WTC11 (cell line): ENCODE measurements around the gene COL6A3. TPM values are rescaled to one million over a fixed set of nuclear protein-coding genes. Genes with fewer than 3 reads are reported as not detected.

Source experiments
- ATAC-seq: fragments of 200-7000 bp; cut with Tn5 transposase; 2 replicates; pipeline ENCODE4 v1.10.0; 2021; ENCODE audit warnings: mild to moderate bottlenecking, moderate library complexity
- CTCF ChIA-PET: fragments of 300-600 bp; sonication (Branson Sonifier 250); formaldehyde crosslinking; loops from one replicate; lab custom pipeline; 2021; ENCODE audit warnings: antibody characterized with exemption; lab: Charles Lee
- POLR2A ChIA-PET: fragments of 350-600 bp; sonication (Branson Sonifier 250); formaldehyde crosslinking; loops from one replicate; lab custom pipeline; 2021; ENCODE audit warnings: antibody characterized with exemption; lab: Charles Lee
- DNase-seq: peaks from one replicate; pipeline ENCODE4 v3.0.0; 2021; ENCODE audit warnings: low spot score
- H3K27ac Mint-ChIP-seq: 2 replicates; pipeline ENCODE4 v1.8.0; 2021; ENCODE audit warnings: mixed read lengths
- H3K27me3 Mint-ChIP-seq: 2 replicates; pipeline ENCODE4 v1.8.0; 2021; ENCODE audit warnings: low read depth, mild to moderate bottlenecking, moderate library complexity, mixed read lengths
- H3K36me3 Mint-ChIP-seq: 2 replicates; pipeline ENCODE4 v1.8.0; 2021; ENCODE audit warnings: mixed read lengths
- H3K4me1 Mint-ChIP-seq: 2 replicates; pipeline ENCODE4 v1.8.0; 2022; ENCODE audit warnings: mixed read lengths
- H3K4me3 Mint-ChIP-seq: 2 replicates; pipeline ENCODE4 v1.8.0; 2021; ENCODE audit warnings: mild to moderate bottlenecking, moderate library complexity, mixed read lengths
- H3K9me3 Mint-ChIP-seq: 2 replicates; pipeline ENCODE4 v1.8.0; 2021; ENCODE audit warnings: mixed read lengths
- ATF1 ChIP-seq: sonication (generic); formaldehyde crosslinking; IDR thresholded peaks from 2 replicates; pipeline ENCODE4 v1.8.1; 2023; ENCODE audit warnings: mild to moderate bottlenecking, moderate library complexity, missing genetic modification reagents
- CREB1 ChIP-seq: sonication (generic); formaldehyde crosslinking; IDR thresholded peaks from 2 replicates; pipeline ENCODE4 v1.8.0; 2023; ENCODE audit warnings: mild to moderate bottlenecking, missing genetic modification reagents
- CREM ChIP-seq: sonication (generic); formaldehyde crosslinking; IDR thresholded peaks from 2 replicates; pipeline ENCODE4 v1.8.1; 2022; ENCODE audit warnings: mild to moderate bottlenecking, missing genetic modification reagents, moderate library complexity
- FOXK1 ChIP-seq: sonication (generic); formaldehyde crosslinking; IDR thresholded peaks from 2 replicates; pipeline ENCODE4 v1.8.0; 2022; ENCODE audit warnings: mild to moderate bottlenecking, moderate library complexity, missing genetic modification reagents
- GABPB1 ChIP-seq: sonication (generic); formaldehyde crosslinking; IDR thresholded peaks from 2 replicates; pipeline ENCODE4 v1.8.1; 2023; ENCODE audit warnings: mild to moderate bottlenecking, missing genetic modification reagents
- GTF2I ChIP-seq: fragments of 250-450 bp; sonication (Bioruptor Pico); conservative IDR thresholded peaks from 2 replicates; pipeline ENCODE4 v1.4.0; 2021; ENCODE audit warnings: mild to moderate bottlenecking
- KAT7 ChIP-seq: sonication (generic); formaldehyde crosslinking; IDR thresholded peaks from 2 replicates; pipeline ENCODE4 v1.8.1; 2023; ENCODE audit warnings: missing genetic modification reagents, mild to moderate bottlenecking, borderline replicate concordance
- MXD4 ChIP-seq: fragments of 250-450 bp; sonication (Bioruptor Pico); IDR thresholded peaks from 2 replicates; pipeline ENCODE4 v1.8.0; 2021; ENCODE audit warnings: mild to moderate bottlenecking, moderate library complexity, borderline replicate concordance
- NFATC4 ChIP-seq: fragments of 250-450 bp; sonication (Bioruptor Pico); IDR thresholded peaks from 2 replicates; pipeline ENCODE4 v1.9.0; 2021; ENCODE audit warnings: mild to moderate bottlenecking
- NFYB ChIP-seq: sonication (generic); formaldehyde crosslinking; conservative IDR thresholded peaks from 2 replicates; pipeline ENCODE4 v1.8.0; 2022; ENCODE audit warnings: low read depth, missing genetic modification reagents
- TCF7 ChIP-seq: sonication (generic); formaldehyde crosslinking; IDR thresholded peaks from 2 replicates; pipeline ENCODE4 v1.8.0; 2022; ENCODE audit warnings: mild to moderate bottlenecking, low read depth, missing genetic modification reagents, moderate library complexity
- TP53 ChIP-seq: sonication (generic); formaldehyde crosslinking; IDR thresholded peaks from 2 replicates; pipeline ENCODE4 v1.8.1; 2023; ENCODE audit warnings: mild to moderate bottlenecking, missing genetic modification reagents
- USF1 ChIP-seq: sonication (generic); formaldehyde crosslinking; IDR thresholded peaks from 2 replicates; pipeline ENCODE4 v1.8.0; 2022; ENCODE audit warnings: mild to moderate bottlenecking, missing genetic modification reagents
- ZBTB21 ChIP-seq: sonication (generic); formaldehyde crosslinking; IDR thresholded peaks from 2 replicates; pipeline ENCODE4 v1.8.1; 2023; ENCODE audit warnings: mild to moderate bottlenecking, missing genetic modification reagents, borderline replicate concordance
- ZNF281 ChIP-seq: sonication (generic); formaldehyde crosslinking; IDR thresholded peaks from 2 replicates; pipeline ENCODE4 v1.8.0; 2023; ENCODE audit warnings: mild to moderate bottlenecking, missing genetic modification reagents
- ZNF423 ChIP-seq: fragments of 250-450 bp; sonication (Bioruptor Pico); IDR thresholded peaks from 2 replicates; pipeline ENCODE4 v2.1.2; 2022; ENCODE audit warnings: mild to moderate bottlenecking, moderate library complexity
- ZSCAN18 ChIP-seq: fragments of 250-450 bp; sonication (Bioruptor Pico); IDR thresholded peaks from 2 replicates; pipeline ENCODE4 v2.1.2; 2022; ENCODE audit warnings: mild to moderate bottlenecking, moderate library complexity
- total RNA-seq: library from RNA; stranded (reverse); gene quantifications from 3 replicates; pipeline ENCODE4 v1.2.3, GENCODE V29; 2021
- TF ChIP-seq, protein P1 (sequence below): fragments of 250-450 bp; sonication (Bioruptor Pico); conservative IDR thresholded peaks from 2 replicates; pipeline ENCODE4 v1.9.0; 2021; ENCODE audit warnings: mild to moderate bottlenecking
- TF ChIP-seq, protein P2 (sequence below): sonication (generic); formaldehyde crosslinking; IDR thresholded peaks from 2 replicates; pipeline ENCODE4 v1.8.1; 2023; ENCODE audit warnings: mild to moderate bottlenecking, missing genetic modification reagents

COL6A3 gene
- total RNA-seq, 1 experiment from 2014 or later: 2.6 TPM

GRCh38 chr2:237294460-237294859, 119.5 kb downstream of the COL6A3 start:
- CTCF ChIA-PET: interaction anchor here (0.6 to 2.9 kb wide), 2 partner anchors 129 to 172 kb away, joined by 3 to 6 read pairs; no protein-coding TSS in a partner anchor
- H3K27me3 Mint-ChIP-seq: no peaks in the 10 kb centered on the region

GRCh38 chr2:237293978-237294377, 120.0 kb downstream of the COL6A3 start:
- DNase-seq (no peak), ATAC-seq (no peak)
- Mint-ChIP-seq H3K4me3 (no peak overlapping the region), H3K36me3 (no peaks in the 10 kb centered on the region), H3K27ac (no peak overlapping the region), H3K27me3 (no peaks in the 10 kb centered on the region), H3K4me1 (peaks cover 12% of the 10 kb centered on the region), H3K9me3 (peaks cover 5% of the 10 kb centered on the region)
- ChIA-PET CTCF (interaction anchor here (0.6 to 2.9 kb wide), 2 partner anchors 128 to 171 kb away, joined by 3 to 6 read pairs; no protein-coding TSS in a partner anchor), POLR2A (no interaction called here)
- TF ChIP-seq TCF7 (CRISPR knock-in tag) (no peak), ZNF281 (CRISPR knock-in tag) (no peak), GTF2I (no peak), KAT7 (CRISPR knock-in tag) (no peak), CREM (CRISPR knock-in tag) (no peak), ZSCAN18 (CRISPR knock-in tag) (no peak), TP53 (CRISPR knock-in tag) (no peak), ATF1 (CRISPR knock-in tag) (no peak), NFATC4 (CRISPR knock-in tag) (no peak)
- TF ChIP-seq, protein P1, sequence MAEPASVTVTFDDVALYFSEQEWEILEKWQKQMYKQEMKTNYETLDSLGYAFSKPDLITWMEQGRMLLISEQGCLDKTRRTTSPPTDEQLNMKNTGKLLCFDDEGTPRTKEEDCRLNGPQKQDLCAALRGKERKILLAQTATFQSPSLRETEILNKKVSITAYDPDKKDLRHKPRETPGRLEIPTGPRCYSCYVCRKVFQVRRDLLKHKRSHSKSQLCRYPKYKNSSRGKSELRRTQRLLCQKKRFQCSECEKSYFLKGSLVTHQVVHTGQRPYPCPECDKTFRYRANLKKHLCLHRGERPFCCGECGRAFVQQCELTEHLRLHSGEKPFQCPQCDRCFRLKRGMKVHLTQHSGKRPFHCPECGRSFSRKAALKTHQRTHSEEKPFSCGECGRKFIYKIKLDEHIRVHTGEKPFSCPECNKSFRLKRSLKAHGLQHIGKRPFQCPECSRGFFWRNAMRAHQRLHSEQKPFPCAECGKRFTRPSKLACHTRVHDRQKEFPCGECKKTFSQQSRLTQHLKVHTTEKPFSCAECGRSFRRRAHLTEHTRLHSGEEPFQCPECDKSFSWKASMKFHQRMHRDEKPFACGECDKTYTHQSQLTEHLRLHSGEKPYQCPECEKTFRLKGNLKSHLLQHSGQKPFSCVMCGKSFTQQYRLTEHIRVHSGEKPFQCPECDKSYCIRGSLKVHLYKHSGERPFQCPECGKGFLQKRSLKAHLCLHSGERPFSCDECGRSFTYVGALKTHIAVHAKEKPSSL: no peak

More at GRCh38 chr2:237294460-237294859, 119.5 kb downstream of the COL6A3 start:
- Mint-ChIP-seq H3K36me3 (no peaks in the 10 kb centered on the region), H3K9me3 (peaks cover 5% of the 10 kb centered on the region), H3K4me1 (peaks cover 12% of the 10 kb centered on the region), H3K27ac (no peak overlapping the region), H3K4me3 (no peak overlapping the region)
- TF ChIP-seq KAT7 (CRISPR knock-in tag) (no peak), NFYB (CRISPR knock-in tag) (no peak), GABPB1 (no peak), ZBTB21 (CRISPR knock-in tag) (no peak), MXD4 (CRISPR knock-in tag) (no peak)
- ATAC-seq (no peak), DNase-seq (no peak)
- POLR2A ChIA-PET: no interaction called here

- ChIA-PET POLR2A (no interaction called here), CTCF (interaction anchor here (1.2 kb wide), 1 partner anchor 130 kb away, joined by 4 read pairs; no protein-coding TSS in a partner anchor)
- Mint-ChIP-seq H3K27ac (no peak overlapping the region), H3K36me3 (no peaks in the 10 kb centered on the region), H3K27me3 (no peaks in the 10 kb centered on the region; the same call in 1 of the 2 replicates), H3K4me3 (no peak overlapping the region), H3K4me1 (peaks cover 12% of the 10 kb centered on the region), H3K9me3 (peaks cover 17% of the 10 kb centered on the region)
- ATAC-seq (no peak), DNase-seq (no peak)
- TF ChIP-seq, protein P2, sequence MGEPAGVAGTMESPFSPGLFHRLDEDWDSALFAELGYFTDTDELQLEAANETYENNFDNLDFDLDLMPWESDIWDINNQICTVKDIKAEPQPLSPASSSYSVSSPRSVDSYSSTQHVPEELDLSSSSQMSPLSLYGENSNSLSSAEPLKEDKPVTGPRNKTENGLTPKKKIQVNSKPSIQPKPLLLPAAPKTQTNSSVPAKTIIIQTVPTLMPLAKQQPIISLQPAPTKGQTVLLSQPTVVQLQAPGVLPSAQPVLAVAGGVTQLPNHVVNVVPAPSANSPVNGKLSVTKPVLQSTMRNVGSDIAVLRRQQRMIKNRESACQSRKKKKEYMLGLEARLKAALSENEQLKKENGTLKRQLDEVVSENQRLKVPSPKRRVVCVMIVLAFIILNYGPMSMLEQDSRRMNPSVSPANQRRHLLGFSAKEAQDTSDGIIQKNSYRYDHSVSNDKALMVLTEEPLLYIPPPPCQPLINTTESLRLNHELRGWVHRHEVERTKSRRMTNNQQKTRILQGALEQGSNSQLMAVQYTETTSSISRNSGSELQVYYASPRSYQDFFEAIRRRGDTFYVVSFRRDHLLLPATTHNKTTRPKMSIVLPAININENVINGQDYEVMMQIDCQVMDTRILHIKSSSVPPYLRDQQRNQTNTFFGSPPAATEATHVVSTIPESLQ (CRISPR knock-in tag): no peak
- TF ChIP-seq FOXK1 (CRISPR knock-in tag) (no peak), TCF7 (CRISPR knock-in tag) (no peak), CREB1 (CRISPR knock-in tag) (no peak), CREM (CRISPR knock-in tag) (no peak), USF1 (no peak), ZNF281 (CRISPR knock-in tag) (no peak), ZNF423 (CRISPR knock-in tag) (no peak), TP53 (CRISPR knock-in tag) (no peak)
Observed at GRCh38 chr2:237291138-237291792, 122.7 kb downstream of the COL6A3 start.
